HG02623 (cell line): ENCODE data around the gene TRAPPC5.
A peak's percentile ranks its signal among the peaks of the same experiment; 100 is the strongest.
"Not testable (repeated sequence)": the region's sequence is repeated elsewhere in the genome, so short reads cannot be mapped to it uniquely, and the experiment has no call there.

Experiments used
- ATAC-seq: cut with Tn5 transposase; IDR thresholded peaks from one replicate; pipeline ENCODE4 v1.9.1; 2021; ENCODE audit warnings: moderate library complexity; ENCODE audit not compliant: unreplicated experiment

Gene TRAPPC5

DNA sequence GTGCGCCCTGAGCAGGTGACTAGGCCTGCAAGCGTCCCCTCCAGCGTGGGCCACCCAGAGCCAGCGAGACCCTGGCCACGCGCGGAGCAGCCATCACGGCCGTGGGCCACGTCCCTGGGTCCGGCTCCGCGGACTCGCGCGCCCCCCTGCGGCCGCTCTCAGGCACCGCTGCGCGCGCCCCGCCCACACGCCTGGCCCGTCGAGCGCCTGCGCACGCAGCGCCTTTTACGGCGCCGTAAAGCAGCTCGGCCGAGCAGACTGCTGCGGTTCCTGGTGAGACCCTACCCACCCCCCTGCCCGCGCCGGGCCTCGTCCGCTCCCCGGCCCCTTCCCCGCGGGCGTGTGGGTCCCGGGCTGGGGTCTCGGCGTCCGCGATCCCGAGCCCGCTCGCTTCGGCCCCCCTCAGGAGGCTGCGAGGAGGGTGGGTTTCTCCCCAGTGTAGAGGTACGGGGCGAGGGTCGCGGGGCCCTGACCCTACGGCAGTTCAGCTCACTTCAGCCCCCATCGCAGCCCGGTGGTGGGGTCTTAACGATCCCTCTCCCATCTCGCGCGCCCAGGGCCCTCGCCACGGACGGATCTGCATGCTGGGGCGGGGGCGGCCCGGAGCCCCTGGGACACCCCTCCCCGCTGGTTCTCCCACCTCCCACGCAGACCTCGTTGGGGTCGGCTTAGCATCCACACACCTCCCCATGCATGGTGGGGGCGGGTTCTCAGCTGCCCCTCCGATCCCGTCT, at the start of gene TRAPPC5:
Gene TRAPPC5 (plus strand): TSS at position 228 of the 734 bp plus-strand sequence. CDS start 1,421 bp downstream, outside the sequence.
- peak; percentile 49 for ATAC-seq

DNA sequence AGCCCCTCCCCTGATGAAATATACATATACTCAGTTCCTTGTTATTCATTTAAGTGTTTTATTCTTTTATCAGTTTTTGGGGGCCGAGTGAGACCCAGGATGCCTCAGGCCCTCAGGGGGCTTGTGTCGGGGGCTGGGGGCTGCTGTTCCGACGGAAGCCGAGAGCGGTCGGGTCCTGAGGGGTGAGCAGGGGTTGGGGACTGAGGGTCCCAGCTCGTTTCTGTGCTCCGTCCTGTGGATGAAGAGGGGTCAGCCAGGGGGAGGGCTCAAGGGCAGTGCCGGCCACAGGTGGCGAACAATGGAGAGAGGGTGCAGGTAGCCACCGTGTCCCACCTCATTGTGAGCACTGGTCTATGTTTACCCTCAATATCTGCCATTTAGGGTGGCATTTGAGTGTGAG, 49.1 kb upstream of the TRAPPC5 start:
- no peak for ATAC-seq

DNA sequence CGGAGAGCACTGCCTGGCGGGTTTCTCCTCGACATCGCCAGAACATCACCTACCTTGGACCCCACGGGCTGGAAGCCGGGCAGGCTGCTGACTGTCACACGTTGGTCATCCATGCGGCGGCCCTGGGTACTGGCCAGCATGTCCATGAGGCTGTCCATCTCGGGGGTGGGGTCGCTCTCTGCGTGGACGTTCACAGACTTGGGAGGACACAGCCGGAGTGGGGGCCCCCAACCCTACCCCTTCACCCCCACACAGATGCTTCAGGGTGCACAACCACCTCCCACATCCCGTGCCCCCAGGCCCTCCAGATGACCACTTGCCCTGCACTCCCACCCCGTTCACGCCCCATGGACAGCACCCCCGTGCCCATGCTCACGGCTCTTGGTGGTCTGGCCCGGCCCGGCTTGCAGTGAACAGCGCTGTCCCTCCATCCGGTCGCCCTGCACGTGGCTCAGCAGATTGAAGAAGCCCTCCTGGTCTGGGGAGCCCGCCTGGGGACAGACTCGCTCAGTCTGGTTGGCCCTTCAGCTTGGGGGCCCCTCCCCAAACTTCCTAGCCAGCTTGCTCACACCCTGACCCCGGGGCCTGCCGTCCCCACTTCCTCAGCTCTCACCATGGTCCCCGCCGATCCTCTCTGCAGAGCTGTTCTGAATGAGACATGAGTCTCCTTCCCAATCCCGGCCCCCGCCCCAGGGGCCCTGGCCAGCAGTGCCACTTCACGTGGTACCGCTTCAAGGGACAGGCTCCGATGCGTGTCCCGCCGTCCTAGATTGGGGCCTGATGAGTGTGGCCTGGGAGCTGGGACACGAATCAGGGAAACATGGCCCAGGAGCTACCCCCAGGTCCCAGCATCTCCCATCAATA, 48.1 kb upstream of the TRAPPC5 start:
- no peak for ATAC-seq

DNA sequence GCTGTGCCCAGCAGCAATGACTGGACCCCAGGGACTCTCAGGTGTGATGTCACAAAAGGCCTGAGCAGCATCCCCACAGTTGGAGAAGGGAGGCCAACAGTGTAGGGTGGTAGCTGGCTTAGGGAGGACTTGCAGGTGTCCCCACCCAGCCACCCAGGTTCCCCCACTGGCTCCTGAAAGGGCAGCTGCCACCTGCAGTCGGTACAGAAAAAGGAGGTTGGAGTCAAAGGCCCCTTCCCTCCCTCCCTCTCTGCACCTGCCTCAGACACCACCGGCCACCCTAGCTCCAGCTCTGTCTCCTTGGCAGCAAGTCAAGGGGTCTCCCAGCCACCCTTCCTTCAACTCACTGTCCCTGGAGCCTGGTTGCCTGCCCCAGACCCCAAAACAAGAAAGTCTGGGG, 46.9 kb upstream of the TRAPPC5 start, which contains the start of gene PCP2:
Gene PCP2 (minus strand): TSS at position 22 of the 400 bp plus-strand sequence. CDS start 262 bp downstream, outside the sequence.
- no peak for ATAC-seq

DNA sequence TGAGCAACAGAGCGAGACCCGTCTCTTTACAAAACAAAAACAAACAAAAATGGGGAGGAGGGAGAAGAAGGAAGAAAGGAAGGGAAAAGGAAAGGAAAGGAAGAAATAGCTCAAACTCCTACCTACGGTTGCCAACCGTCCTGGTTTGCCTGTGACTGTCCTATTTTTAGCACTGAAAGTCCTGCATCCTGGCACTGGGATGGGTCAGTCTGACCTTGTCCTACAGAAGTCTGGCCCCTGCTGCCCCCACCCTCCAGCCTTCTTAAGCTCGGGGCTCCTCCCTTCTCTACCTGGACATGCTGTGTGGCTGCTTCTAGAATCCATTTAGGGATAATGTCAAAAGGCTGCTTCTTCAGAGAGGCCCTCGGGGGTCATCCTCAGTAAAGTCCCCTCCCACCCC, 45.0 kb upstream of the TRAPPC5 start:
- ATAC-seq = no peak

DNA sequence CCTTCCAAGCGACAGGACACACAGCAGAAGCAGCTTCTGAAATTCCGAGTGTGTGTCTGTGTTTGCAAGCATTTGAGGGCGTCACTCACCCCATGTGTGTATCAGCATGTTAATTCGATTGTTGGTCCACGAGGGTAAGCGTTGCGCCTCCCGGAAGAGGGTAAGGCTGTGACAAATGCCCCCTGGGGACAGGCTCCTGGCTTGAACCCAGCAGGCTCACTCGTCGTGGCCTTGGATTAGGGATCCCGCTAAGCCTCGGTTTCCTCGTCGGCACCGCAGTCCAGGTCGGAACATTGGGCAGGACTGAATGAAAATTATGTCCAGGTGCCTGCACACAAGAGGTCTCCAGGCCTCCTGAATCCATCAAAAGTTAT, 44.3 kb upstream of the TRAPPC5 start:
- no peak for ATAC-seq

DNA sequence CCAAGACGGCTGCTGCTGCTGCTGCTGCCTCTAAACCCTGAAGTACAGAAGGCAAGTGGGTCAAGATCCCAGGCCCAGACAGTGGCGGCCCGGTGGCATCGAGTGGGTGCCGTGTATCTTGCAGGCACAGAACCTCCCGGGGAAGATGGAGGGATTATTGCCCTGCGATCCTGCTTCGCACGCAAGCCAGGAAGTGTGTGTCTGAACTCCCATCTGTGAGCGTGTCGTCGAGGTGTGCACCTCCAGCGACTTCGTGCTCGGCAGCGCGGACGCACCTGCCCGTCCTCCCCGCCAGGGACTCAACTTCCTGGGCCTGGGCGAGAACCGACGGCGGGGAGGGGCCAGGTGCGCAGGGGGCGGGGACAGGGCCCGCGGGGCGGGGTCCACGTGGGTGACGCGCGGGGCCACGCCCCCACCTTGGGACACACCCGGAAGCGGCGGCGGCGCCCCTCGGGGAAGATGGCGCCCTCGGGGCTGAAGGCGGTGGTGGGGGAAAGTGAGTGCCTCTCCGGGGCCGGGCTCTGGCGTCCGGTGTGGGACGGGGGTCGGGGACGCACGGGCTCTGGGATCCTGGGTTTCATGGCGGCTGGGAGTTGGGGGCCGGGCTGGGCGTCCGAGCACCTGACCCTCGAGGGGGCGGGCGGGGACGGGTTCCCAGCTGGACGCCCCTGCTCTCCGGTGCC, 43.8 kb upstream of the TRAPPC5 start, which contains the start of gene STXBP2:
Gene STXBP2 (plus strand): TSS at position 420 of the 683 bp plus-strand sequence. CDS start 40 bp downstream, at position 460.
- ATAC-seq = peak; percentile 66

DNA sequence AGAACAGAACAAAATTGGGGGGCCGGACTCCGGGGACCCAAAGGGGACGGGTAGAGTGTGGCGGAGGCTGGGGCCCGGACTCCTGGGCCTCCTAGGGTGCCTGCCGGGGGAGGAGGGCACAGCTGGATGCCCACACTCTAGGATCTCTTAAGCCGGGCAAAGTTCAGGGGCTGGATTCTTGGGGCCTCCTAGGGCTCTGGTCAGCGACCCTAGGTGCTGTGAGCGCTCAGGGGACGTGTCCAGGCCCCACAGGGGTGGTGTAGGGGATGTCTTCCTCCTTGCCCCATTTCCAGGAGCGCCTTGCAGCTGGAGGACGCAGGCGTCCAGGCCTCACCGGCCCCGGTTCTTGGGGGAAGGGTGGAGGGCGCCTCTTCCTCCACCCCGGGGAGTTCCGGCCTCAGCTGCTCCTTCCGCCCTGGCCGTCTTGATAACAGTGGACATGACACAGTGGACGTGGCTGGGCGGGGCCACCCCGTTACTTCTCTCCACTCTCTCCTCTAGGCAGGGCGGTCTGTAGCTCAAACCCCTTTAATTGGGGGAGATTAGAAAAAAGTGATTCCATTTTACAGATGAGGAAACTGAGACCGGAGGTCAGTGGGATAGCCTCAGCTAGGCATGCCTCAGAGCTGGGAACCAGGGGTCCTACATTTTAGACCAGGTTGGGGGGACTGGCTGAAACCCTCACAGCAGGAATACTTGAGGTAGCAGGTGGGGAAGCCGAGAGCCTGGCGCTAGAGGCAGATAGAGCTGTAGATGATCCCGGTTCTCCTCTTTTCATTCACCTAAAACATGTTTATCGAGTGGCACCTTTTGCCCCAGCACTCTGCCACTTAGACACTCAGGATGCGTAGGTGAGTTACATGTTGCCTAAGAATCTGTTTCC, 43.0 kb upstream of the TRAPPC5 start:
- ATAC-seq = no peak

DNA sequence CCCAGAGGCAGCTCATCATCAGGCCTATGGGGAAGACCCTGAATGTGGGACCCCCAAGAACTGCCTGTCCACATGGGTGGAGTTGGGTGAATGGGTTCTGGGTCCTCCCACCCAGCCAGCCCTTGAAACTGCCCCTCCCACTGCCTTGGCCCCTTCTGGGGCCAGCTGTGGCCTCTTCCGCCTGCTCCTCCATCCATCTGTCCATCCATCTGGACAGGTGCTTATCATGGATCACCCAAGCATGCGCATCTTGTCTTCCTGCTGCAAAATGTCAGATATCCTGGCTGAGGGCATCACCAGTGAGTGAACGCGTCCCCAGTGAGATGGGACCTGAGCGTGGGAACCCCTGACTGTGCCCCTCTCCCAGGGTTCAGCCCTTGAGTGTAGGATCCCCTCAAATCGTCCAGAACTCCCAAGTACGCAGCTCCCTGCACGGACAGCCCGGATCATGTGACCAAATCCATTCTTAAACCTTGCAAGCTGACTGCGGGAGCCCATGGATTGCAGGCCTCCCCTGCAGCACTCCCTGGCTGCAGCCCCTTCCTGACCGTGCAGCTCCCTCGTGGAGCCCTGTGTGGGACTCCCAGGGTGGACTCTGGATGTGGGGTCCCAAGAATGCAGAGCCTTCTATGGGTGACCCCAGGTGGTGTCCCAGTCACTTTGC, 41.7 kb upstream of the TRAPPC5 start:
- ATAC-seq = no peak

DNA sequence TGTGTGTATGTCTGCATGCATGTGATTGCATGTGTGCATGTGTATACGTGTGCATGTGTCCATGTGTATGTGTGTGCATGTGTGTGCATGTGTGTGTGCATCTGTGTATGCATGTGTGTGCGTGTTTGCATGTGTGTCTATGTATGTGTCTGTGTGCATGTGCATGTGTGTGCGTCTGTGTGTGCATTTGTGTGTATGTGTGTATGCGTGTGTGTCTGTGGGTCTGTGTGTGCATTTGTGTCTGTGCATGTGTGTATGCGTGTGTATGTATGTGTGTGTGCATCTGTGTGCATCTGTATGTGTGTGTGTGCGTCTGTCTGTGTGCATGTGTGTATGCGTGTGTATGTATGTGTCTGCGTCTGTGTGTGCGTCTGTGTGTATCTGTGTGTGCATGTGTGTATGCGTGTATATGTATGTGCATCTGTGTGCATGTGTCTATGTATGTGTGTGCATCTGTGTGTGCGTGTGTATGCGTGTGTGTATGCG, 40.7 kb upstream of the TRAPPC5 start:
- no peak for ATAC-seq

DNA sequence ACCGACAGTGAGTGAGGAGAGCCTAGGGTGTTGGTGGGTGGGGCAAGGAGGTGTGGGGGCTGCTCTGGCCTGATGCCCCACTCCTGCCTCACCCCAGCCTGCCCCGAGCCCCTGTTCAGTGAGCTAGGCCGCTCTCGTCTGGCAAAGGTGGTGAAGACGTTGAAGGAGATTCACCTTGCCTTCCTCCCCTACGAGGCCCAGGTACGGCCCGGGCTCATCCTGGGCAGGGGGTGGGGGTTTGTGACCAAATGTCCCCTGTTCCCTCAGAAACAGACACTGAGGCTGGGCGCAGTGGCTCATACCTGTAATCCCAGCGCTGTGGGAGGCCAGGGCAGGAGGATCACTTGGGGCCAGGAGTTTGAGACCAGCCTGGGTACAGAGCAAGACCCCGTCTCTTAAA, 39.8 kb upstream of the TRAPPC5 start:
- no peak for ATAC-seq

DNA sequence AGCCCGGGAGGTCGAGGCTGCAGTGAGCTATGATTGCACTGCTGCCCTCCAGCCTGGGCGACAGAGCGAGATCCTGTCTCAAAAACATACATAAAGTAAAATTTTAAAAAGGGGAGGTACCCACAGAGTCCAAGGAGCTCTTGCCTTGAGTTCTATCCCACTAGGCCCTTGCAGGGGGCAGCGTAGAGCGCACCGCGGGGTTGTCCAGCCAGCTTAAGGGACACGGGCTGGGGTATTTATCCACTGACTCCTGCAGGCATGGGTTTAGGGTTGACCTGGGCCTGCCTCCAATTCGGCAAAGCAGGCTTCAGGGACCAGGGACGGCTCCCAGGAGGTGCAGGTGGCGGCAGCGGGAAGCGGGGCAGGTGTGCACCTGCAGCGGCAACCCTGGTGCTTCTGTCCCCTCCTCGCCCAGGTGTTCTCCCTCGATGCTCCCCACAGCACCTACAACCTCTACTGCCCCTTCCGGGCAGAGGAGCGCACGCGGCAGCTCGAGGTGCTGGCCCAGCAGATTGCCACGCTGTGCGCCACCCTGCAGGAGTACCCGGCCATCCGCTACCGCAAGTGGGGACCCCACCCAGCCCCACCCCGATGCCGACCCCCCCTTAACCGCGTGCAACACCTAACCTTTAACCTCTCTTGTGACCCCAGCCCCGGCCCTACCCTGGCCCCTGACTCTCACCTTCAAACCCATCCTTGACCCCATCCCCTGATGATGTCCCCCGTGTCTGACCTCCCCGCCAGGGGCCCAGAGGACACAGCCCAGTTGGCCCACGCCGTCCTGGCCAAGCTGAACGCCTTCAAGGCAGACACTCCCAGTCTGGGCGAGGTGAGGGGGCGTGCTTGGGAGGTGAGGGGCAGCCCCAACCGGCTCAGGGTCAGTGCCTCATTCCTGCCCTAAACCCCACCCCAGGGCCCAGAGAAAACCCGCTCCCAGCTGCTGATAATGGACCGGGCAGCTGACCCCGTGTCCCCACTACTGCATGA, 39.0 kb upstream of the TRAPPC5 start:
- no peak for ATAC-seq

DNA sequence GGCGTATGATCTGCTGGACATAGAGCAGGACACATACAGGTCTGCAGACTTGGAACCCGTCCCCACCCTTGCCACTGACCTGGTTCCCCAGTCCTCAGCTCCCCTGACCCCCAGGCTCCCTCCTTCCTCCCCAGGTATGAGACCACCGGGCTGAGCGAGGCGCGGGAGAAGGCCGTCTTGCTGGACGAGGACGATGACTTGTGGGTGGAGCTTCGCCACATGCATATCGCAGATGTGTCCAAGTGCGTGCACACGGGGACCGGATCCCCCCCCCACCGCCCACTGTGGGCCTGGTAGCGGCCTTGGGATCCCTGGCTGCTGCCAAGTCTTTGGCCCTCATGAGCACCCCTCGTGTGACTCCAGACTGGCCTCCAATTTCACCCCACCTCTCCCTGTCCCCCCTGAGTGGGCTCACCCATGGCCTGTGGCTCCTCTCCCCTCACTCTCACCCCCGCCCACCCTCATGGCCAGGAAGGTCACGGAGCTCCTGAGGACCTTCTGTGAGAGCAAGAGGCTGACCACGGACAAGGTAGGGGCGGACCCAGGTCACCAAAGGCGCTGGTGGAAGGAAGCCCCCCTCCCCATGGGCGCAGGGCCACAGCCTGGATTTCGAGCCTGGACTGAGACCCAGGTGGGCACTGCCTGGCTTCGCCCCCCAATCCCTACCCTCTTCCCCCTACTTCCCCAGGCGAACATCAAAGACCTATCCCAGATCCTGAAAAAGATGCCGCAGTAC, 38.2 kb upstream of the TRAPPC5 start:
- ATAC-seq = no peak

DNA sequence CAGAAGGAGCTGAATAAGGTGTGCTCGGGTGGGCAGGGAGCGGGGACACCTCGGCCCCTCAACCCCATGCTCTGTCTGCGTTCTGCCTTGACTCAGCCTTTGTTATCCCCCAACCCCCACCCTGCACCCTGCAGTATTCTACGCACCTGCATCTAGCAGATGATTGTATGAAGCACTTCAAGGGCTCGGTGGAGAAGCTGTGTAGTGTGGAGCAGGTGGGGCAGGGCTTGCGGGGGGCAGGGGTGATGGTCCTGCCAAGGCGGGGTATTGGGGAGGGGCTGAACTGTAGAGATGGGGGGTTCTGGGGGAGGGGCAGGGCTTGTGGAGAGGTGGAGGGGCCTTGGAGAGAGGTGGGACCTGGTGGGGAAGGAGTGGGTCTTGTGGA, 37.6 kb upstream of the TRAPPC5 start:
- ATAC-seq = no peak

DNA sequence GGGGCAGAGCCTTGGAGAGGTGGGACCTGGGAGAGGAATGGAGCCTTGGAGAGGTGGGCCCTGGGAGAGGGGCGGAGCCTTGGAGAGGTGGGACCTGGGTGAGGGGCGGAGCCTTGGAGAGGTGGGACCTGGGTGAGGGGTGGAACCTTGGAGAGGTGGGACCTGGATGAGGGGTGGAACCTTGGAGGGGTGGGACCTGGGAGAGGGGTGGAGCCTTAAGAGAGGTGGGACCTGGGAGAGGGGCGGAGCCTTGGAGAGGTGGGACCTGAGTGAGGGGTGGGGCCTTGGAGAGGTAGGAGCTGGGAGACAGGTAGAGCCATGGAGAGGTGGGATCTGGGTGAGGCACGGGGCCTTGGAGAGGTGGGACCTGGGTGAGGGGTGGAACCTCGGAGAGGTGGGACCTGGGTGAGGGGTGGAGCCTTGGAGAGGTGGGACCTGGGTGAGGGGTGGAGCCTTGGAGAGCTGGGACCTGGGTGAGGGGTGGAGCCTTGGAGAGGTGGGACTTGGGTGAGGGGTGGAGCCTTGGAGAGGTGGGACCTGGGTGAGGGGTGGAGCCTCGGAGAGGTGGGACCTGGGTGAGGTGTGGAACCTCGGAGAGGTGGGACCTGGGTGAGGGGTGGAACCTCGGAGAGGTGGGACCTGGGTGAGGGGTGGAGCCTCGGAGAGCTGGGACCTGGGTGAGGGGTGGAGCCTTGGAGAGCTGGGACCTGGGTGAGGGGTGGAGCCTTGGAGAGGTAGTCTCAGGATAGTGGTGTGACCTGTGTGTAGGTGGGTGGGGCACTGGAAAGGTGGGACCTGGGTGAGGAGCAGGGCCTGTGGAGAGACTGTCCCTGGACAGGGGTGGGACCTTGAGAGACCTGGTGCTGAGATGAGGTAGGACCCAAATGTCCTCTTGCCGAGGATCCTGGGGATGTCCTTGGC, 36.7 kb upstream of the TRAPPC5 start:
- not testable (repeated sequence) for ATAC-seq

DNA sequence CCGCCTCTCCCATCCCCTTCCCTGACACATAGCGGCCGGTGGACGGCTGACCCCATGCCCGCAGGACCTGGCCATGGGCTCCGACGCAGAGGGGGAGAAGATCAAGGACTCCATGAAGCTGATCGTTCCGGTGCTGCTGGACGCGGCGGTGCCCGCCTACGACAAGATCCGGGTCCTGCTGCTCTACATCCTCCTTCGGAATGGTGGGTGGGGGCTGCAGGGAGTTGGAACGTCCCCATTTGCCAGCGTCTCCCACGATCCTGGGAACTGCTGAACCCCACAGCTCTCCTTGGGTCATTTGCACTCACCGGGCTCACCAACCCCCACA, 36.1 kb upstream of the TRAPPC5 start:
- ATAC-seq = no peak

DNA sequence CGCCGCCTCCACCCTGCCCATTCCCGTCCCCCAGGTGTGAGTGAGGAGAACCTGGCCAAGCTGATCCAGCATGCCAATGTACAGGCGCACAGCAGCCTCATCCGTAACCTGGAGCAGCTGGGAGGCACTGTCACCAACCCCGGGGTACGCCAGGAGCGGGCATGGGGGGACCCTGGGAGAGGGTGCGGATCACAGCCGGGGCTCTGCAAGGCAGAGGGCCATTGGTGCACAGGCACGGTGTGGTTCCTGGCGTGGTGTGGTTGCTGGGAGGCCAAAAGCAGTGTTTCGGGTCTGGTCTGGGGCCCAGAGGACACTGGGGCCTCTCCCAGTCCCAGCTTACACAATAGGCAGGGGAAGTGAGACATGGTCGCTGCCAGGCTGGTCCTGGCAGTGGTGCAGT, 35.5 kb upstream of the TRAPPC5 start:
- ATAC-seq = no peak
